HEK293 (cell line): ENCODE data around the gene CELF4.

ENCODE experiments used
- CTCF ChIA-PET: fragments of 350-600 bp; formaldehyde crosslinking; extraction: SDS; loops from one replicate; lab custom pipeline; 2021; ENCODE audit warnings: antibody characterized with exemption; lab: Yijun Ruan, JAX
- POLR2A ChIA-PET: fragments of 300-600 bp; formaldehyde crosslinking; extraction: SDS; loops from one replicate; lab custom pipeline; 2020; ENCODE audit warnings: antibody characterized with exemption, inconsistent platforms; lab: Yijun Ruan, JAX
- H3K27ac ChIP-seq: fragments of 200-500 bp; sonication (Bioruptor generic); 2 replicates; pipeline ENCODE4 v1.5.1; 2014; ENCODE audit warnings: low read depth, low read length, control low read depth, inconsistent platforms; ENCODE audit errors: extremely low read depth
- H3K36me3 ChIP-seq, 2 experiments: fragments of 200-500 bp in 1 of 2; sonication (Bioruptor generic) in 1 of 2; 1 replicate in 1 of 2; 2 replicates in 1 of 2; pipeline ENCODE4 v1.5.1; 2014 to 2017; ENCODE audit warnings: inconsistent platforms in 2 of 2, low read length in 2 of 2; ENCODE audit not compliant: control insufficient read depth in 2 of 2, insufficient read depth in 1 of 2
- H3K4me1 ChIP-seq: fragments of 200-500 bp; sonication (Bioruptor generic); 2 replicates; pipeline ENCODE4 v1.5.1; 2014; ENCODE audit warnings: mild to moderate bottlenecking, low read length, inconsistent platforms; ENCODE audit not compliant: control insufficient read depth, insufficient read depth
- H3K4me3 ChIP-seq: 2 replicates; pipeline ENCODE4 v1.5.1; 2011; ENCODE audit warnings: low read depth, mild to moderate bottlenecking, control low read depth, low read length, moderate library complexity
- H3K9me3 ChIP-seq: fragments of 200-500 bp; sonication (Bioruptor generic); 2 replicates; pipeline ENCODE4 v1.5.1; 2014; ENCODE audit warnings: low read depth, low read length, inconsistent platforms; ENCODE audit not compliant: control insufficient read depth, insufficient read depth
- BCL6B ChIP-seq: fragments of 450-650 bp; formaldehyde crosslinking; IDR thresholded peaks from 2 replicates; pipeline ENCODE4 v1.5.1; 2017; ENCODE audit warnings: missing biosample characterization, missing genetic modification characterization
- INSM2 ChIP-seq: fragments of 450-650 bp; formaldehyde crosslinking; IDR thresholded peaks from 2 replicates; pipeline ENCODE4 v1.5.1; 2016; ENCODE audit warnings: missing biosample characterization, missing genetic modification characterization
- PBX3 ChIP-seq: sonication (generic); formaldehyde crosslinking; IDR thresholded peaks from 2 replicates; pipeline ENCODE4 v1.8.1; 2022; ENCODE audit warnings: mild to moderate bottlenecking, moderate library complexity, missing genetic modification reagents
- SCRT1 ChIP-seq: fragments of 450-650 bp; formaldehyde crosslinking; IDR thresholded peaks from 2 replicates; pipeline ENCODE4 v1.5.1; 2016; ENCODE audit warnings: missing biosample characterization, missing genetic modification characterization, borderline replicate concordance
- SETDB1 ChIP-seq: IDR thresholded peaks from one replicate; pipeline ENCODE4 v1.6.1; 2017; ENCODE audit warnings: mild to moderate bottlenecking, low read length, moderate library complexity, mixed read lengths; ENCODE audit not compliant: insufficient read length
- SP2 ChIP-seq: fragments of 450-650 bp; formaldehyde crosslinking; IDR thresholded peaks from 2 replicates; pipeline ENCODE4 v1.5.1; 2016; ENCODE audit warnings: missing biosample characterization, missing genetic modification characterization
- TRIM28 ChIP-seq: IDR thresholded peaks from 2 replicates; pipeline ENCODE4 v1.6.1; 2011; ENCODE audit warnings: low read length, control low read depth, borderline replicate concordance
- ZBTB21 ChIP-seq: fragments of 450-650 bp; formaldehyde crosslinking; IDR thresholded peaks from 2 replicates; pipeline ENCODE4 v1.5.1; 2017; ENCODE audit warnings: missing biosample characterization, missing genetic modification characterization
- ZFHX2 ChIP-seq: fragments of 450-650 bp; formaldehyde crosslinking; conservative IDR thresholded peaks from 2 replicates; pipeline ENCODE4 v1.5.1; 2016; ENCODE audit warnings: missing biosample characterization, missing genetic modification characterization
- ZNF121 ChIP-seq: fragments of 450-650 bp; formaldehyde crosslinking; IDR thresholded peaks from 2 replicates; pipeline ENCODE4 v1.5.1; 2016; ENCODE audit warnings: missing biosample characterization, missing genetic modification characterization
- ZNF18 ChIP-seq: fragments of 450-650 bp; formaldehyde crosslinking; IDR thresholded peaks from 2 replicates; pipeline ENCODE4 v1.5.1; 2016; ENCODE audit warnings: missing biosample characterization, missing genetic modification characterization
- ZNF2 ChIP-seq: fragments of 450-650 bp; formaldehyde crosslinking; IDR thresholded peaks from 2 replicates; pipeline ENCODE4 v1.5.1; 2016; ENCODE audit warnings: missing biosample characterization, missing genetic modification characterization
- ZNF341 ChIP-seq: fragments of 450-650 bp; formaldehyde crosslinking; IDR thresholded peaks from 2 replicates; pipeline ENCODE4; 2016; ENCODE audit warnings: low read depth, missing biosample characterization, missing genetic modification characterization
- ZNF529 ChIP-seq: fragments of 450-650 bp; formaldehyde crosslinking; IDR thresholded peaks from 2 replicates; pipeline ENCODE4 v1.5.1; 2017; ENCODE audit warnings: missing genetic modification characterization, missing biosample characterization; ENCODE audit not compliant: insufficient replicate concordance
- TF ChIP-seq, protein P1 (sequence below): fragments of 450-650 bp; formaldehyde crosslinking; IDR thresholded peaks from 2 replicates; pipeline ENCODE4 v1.5.1; 2016; ENCODE audit warnings: missing biosample characterization, missing genetic modification characterization

The CELF4 gene

GRCh38 chr18:37389684-37390368 is 175.8 kb downstream of the CELF4 start:
- no peaks in the 10 kb centered on the region for H3K4me1 ChIP-seq
- TF ChIP-seq BCL6B (no peak), ZFHX2 (tag by site-specific recombination) (no peak), ZNF2 (tag by site-specific recombination) (no peak), TRIM28 (peak; percentile 83; the same call in 1 of the 2 replicates), SETDB1 (peak; percentile 46)
- ChIA-PET CTCF (no interaction called here), POLR2A (no interaction called here)
- H3K27ac ChIP-seq, result no peak overlapping the region
- H3K36me3 ChIP-seq, result no peaks in the 10 kb centered on the region
- no peaks in the 10 kb centered on the region for H3K9me3 ChIP-seq
- H3K4me3 ChIP-seq, result no peak overlapping the region

DNA sequence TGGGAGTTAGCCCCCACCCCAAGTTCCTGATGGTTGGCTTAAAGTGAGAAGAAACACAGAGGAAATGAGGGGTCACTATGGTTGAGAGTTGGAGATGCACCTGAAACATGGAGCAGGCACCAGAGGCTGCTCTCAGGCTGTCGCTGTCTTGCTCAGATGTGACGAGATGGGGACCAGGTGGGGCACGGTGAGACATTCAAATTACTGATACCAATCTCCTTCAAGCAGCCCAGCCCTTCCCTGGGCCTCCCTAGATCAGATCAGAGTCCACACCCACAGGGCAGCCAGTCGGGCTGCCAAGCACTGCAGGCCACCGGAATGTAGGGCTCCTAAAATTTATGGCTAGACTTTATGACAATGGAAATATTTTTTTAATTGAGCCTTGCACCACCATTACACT is 176.6 kb downstream of the CELF4 start:
- ChIA-PET POLR2A (no interaction called here), CTCF (no interaction called here)
- Histone ChIP-seq H3K27ac (no peak overlapping the region), H3K4me3 (no peak overlapping the region), H3K36me3 (no peaks in the 10 kb centered on the region), H3K9me3 (no peaks in the 10 kb centered on the region)
- no peak for TF ChIP-seq SCRT1
- TF ChIP-seq PBX3 (CRISPR knock-in tag), result no peak
- no peak for TF ChIP-seq ZNF341 (tag by site-specific recombination)
- no peak for TF ChIP-seq ZBTB21
- no peak for TF ChIP-seq INSM2 (tag by site-specific recombination)
- no peak for TF ChIP-seq ZNF18
- TF ChIP-seq, protein P1, sequence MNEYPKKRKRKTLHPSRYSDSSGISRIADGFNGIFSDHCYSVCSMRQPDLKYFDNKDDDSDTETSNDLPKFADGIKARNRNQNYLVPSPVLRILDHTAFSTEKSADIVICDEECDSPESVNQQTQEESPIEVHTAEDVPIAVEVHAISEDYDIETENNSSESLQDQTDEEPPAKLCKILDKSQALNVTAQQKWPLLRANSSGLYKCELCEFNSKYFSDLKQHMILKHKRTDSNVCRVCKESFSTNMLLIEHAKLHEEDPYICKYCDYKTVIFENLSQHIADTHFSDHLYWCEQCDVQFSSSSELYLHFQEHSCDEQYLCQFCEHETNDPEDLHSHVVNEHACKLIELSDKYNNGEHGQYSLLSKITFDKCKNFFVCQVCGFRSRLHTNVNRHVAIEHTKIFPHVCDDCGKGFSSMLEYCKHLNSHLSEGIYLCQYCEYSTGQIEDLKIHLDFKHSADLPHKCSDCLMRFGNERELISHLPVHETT (tag by site-specific recombination), result no peak
- no peak for TF ChIP-seq ZNF529 (tag by site-specific recombination)
- no peak for TF ChIP-seq ZNF121 (tag by site-specific recombination)
- no peak for TF ChIP-seq SP2 (tag by site-specific recombination)
- TF ChIP-seq, all 188 proteins: peak for 0
- H3K4me1 ChIP-seq, result no peaks in the 10 kb centered on the region
